NB4 (cell line): Measurements from ENCODE around the gene IWS1.

ENCODE experiments used
- DNase-seq: peaks from one replicate; pipeline ENCODE4 v3.0.0; 2010; ENCODE audit warnings: low read depth
- H3K4me3 ChIP-seq: one replicate; pipeline ENCODE4 v1.5.1; 2011; ENCODE audit warnings: mild to moderate bottlenecking, low read depth, low read length, moderate library complexity
- CTCF ChIP-seq: IDR thresholded peaks from one replicate; pipeline ENCODE4 v1.5.1; 2012; ENCODE audit warnings: low read depth, low read length
- MAX ChIP-seq: IDR thresholded peaks from 2 replicates; pipeline ENCODE4 v1.6.1; 2011; ENCODE audit warnings: low read depth, low read length
- MYC ChIP-seq: IDR thresholded peaks from 2 replicates; pipeline ENCODE4 v1.6.1; 2011; ENCODE audit warnings: low read depth, low read length
- POLR2A ChIP-seq: IDR thresholded peaks from 2 replicates; pipeline ENCODE4 v1.6.1; 2011; ENCODE audit warnings: mild to moderate bottlenecking; ENCODE audit not compliant: insufficient read length; ENCODE audit errors: extremely low read depth

The IWS1 gene

GRCh38 chr2:127563458-127564428 lies 37.5 kb upstream of the IWS1 start:
- TF ChIP-seq MYC = no peak
- TF ChIP-seq CTCF = no peak
- TF ChIP-seq POLR2A = no peak
- no peak for TF ChIP-seq MAX
- H3K4me3 ChIP-seq = no peak overlapping the region
- peak; percentile 22 for DNase-seq

- TF ChIP-seq POLR2A (no peak), MYC (no peak), CTCF (no peak), MAX (no peak)
- H3K4me3 ChIP-seq = no peak overlapping the region
- no peak for DNase-seq
Observed at GRCh38 chr2:127562936-127563335, 36.6 kb upstream of the IWS1 start.

- H3K4me3 ChIP-seq = no peak overlapping the region
- DNase-seq = no peak
- no peak for TF ChIP-seq MYC
- TF ChIP-seq POLR2A = no peak
- TF ChIP-seq MAX = no peak
- no peak for TF ChIP-seq CTCF
Observed at GRCh38 chr2:127561371-127561770, 35.1 kb upstream of the IWS1 start.

- no peak overlapping the region for H3K4me3 ChIP-seq
- DNase-seq = no peak
- TF ChIP-seq MYC (no peak), CTCF (no peak), MAX (no peak), POLR2A (no peak)
Observed at GRCh38 chr2:127560931-127561280, 34.6 kb upstream of the IWS1 start.

GRCh38 chr2:127560201-127560930 lies 34.1 kb upstream of the IWS1 start:
- no peak for TF ChIP-seq POLR2A
- TF ChIP-seq CTCF = no peak
- TF ChIP-seq MAX = no peak
- no peak for TF ChIP-seq MYC
- DNase-seq = no peak
- no peak overlapping the region for H3K4me3 ChIP-seq
